NAMALWA (cell line): ENCODE measurements around the gene CXCL12.

ENCODE experiments used
- DNase-seq: peaks from one replicate; pipeline ENCODE4 v3.0.0-alpha.2; 2015; ENCODE audit warnings: low spot score

CXCL12 gene

DNA sequence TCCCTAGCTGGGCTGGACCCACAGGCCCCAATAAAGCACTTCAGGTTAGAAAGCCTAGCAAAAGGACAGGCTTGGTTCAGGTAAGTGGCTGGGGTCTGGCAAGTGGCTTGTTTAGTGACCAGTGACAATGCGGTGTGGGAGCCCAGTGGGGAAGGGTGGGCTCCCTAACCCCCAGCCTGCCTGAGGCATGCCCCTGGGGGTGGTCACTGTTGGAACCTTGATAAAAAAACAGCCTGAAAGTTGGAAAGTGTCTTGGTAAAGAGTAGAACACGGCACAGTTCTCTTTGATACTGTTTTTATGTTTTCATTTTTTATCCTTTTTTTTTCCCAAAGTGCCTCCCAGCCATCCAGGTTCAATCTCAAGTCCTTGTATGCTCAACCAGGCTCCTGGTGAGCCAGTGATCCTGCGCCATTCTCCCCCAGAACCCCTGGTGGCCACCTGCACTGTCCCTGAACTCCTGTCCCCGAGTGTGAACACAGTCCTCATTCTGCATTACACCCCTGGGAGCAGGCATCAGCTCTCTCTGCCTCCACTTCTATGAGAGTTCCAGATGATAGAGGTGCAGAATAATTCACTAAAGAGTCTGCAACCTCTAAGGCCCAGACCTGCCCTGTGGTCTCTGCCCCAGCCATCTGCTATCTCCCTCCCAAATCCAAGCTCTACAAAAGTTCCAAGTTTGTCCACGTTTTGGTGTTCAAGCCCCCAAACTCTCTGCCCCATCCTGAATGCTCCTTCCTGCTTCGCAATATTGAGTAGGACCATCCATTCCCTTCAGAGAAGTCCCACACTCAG, 15.0 kb upstream of the CXCL12 start:
- no peak for DNase-seq

DNA sequence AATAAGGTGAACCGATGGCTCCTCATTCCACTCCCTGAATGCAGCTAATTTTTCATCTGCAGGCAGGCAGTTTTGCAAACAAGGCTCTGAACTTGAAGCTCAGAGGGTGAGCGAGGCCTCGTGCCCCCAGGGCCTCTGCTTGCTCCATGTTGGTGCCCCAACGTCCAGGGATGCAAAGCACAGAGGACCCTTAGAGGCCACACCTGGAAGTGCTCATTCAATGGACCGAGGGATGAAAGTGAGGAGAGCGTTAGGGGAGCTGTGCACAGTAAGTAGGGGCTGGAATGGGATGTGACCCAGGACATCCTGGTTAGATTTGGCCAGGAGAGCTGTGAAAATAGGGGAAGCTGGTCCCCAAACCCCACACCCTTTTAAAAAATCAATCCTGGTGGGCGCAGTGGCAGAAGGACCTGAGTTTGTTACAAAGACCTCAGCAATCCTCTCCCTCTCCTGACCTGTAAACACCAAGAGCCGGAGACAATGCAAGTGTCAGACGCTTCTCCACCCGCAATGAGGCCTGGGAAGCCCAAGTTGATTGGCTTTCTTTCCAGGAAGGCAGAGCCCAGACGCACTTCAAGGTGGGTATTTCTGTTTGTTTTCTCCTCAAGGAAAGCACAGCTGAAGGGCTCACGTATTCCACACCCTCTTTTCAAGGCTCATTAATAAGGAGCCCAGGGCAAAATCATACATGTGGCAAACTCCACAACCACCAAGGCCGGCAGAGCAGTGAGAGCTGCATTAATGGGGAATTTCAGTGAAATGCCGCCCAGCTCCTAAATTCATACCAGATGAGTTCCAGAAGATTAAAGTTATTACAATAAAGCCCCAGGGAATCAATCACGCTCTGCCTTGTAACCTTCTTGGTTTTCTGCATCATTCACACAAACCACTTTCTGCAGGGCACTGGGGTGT, 14.1 kb upstream of the CXCL12 start:
- DNase-seq: no peak

DNA sequence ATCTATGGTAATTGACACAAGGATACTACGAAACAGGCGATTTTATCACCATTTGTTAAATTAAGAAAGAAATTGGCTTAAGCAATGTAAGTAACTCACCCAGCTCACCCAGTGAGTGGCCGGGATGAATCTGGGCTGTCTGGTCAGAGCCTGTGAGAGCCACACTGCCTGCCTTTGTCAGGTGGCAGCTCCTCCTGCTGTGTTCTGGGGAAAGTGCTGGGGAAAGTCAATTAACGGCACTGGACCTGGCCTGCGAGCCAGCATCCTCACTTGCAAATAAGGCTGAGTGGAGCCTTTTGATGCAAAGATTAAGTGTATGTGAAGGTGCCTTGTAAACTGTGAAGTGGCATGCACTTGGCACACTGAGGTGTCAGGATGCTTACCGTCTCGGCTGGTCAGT, 13.4 kb upstream of the CXCL12 start:
- no peak for DNase-seq

DNA sequence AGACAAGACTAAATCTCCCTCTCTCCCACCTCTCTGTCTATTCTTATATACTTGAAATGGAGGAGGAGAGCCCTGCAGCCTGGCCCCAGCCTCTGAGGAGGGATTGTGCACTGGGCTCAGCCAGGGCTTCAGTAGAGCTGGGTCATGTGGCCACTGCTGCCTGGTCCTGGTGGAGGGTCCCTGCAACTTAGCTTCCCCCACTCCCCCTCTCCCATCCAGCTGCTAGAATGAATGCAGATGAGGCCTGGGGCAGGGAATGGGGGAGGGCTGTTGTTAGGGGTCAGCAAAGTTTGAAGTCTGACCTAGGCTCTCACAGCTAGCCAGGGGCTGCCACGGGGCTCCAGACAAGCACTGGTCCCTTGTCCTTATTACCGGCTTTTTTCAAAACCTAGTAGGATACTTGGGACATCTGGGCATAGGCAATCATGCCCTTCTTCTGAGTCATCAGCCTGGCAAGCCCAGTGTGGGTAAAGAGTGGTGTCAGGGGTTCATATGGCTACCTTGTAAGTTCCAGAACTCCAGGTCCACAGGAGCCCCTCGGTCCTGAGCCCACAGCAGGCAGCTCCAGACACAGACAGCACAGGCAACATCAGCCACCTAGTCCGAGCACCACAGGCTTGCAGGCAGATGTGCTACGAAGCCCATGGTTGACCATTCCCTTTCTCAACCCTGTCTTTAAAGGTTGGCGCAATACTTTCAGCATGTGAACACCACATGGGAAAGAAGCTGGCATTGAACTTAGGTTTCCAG, 12.8 kb upstream of the CXCL12 start:
- DNase-seq: no peak

DNA sequence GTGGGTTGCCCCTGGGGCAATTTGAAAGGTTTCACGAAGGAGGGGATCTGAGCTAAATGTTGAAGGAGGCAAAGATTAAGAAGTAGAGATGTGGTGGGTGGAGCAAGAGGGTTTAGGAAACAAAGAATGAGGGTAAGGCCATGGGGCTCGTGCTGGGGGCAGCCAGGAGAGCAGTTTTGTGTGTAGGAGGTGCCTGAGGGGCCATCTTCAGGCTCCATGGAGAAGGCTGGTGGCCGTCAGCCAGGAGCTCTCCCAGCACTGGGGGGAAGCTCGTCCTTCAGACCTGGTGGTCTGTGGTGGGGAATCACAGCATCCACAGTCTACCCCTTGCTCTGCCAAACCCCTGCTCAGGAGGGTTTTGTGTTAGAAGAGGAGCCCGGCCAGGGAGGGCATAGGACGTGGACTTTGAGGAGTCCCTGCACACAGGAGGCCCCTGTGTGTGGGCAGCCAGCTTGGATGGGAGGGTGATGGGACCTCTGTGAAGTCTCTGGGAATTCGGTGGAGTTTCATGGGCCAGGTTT, 11.8 kb upstream of the CXCL12 start:
- DNase-seq: no peak

DNA sequence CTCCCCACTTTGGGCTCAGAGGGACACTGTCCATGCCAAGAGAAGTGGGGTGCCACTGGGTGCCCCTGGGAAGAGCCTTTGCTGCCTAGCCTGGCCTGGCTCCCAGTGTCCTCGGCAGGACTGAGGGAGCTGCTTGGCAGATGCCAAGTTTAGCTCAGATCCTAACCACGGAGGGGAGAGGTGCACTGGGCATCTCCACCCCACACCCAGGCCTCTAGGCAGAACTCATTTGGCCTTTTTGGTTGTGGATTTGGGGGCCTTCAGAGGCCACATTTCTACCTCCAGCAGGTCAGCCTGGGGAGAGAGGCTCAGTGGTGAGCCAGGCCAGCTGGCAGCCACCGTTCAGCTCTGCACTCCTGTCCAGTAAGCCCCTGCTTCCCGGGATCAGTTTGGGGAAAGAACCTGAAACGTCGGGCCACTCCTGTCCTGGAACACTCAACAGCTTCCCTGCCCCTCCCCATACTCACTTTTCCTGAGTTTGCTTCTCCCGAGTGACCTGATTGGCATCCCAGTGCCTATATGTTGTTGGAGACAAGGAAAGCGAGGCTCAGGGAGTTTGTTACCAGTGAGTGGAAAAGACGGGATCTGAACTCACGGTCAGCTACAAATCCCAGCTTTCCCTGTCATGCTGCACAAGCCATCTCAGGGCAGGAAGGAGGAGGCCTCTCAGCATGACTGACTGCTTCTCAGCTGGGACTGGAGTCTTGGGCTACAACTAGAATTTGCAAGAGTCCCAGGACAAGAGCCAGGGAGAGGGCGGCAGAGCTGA, 11.2 kb upstream of the CXCL12 start:
- no peak for DNase-seq

DNA sequence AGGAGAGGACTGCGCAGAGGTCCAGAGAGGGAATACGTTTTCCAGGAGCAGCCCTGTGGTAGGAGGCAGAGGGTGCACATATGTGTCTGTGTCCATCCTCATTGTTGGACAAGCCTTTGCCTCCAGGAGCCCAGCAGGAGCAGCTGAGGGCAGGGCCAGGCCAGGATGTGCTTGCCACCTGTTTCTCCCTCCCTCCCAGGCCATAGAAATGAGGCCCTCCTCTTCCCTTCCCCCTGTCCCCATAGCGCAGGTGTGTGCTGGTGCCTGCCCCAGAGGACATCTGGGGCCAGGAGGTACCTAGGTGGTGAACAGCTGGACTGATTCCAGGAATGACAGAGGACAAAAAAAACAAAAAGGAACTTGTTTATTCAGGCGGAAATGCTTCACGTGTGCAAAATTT, 10.5 kb upstream of the CXCL12 start:
- DNase-seq: no peak

DNA sequence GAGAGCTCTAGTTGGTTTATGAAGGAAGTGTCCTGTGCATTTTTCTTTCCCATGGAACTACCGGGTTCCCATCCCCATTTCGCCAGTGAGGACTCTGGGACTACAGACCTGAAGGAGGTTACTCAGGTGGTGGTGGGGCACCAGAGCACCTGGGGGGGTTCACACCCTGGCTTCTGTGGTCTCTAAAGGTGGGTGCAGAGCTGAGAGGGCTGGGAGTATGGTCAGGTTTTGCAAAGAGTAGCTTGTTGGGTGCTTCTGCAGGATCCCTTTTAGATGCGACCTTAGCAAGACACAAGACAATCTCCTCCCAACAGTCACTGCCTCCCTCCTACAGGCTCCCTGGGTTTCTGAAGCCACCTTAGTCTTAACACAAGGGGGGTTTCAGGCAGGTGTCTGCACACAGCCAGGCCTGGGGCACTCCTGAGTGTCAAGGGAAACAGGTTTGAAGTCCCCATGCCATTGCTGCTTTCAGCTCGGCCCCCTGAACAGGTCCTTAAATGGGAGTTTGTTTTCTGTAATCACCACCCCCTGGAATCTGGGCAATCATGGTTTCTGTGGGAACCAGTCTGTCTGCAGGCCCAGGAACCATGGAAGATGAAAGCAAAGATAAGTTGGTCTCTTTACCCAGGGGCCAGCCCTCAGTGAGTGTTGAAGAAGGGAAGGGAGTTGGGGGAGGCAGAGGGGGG, 9.9 kb upstream of the CXCL12 start:
- DNase-seq: no peak

DNA sequence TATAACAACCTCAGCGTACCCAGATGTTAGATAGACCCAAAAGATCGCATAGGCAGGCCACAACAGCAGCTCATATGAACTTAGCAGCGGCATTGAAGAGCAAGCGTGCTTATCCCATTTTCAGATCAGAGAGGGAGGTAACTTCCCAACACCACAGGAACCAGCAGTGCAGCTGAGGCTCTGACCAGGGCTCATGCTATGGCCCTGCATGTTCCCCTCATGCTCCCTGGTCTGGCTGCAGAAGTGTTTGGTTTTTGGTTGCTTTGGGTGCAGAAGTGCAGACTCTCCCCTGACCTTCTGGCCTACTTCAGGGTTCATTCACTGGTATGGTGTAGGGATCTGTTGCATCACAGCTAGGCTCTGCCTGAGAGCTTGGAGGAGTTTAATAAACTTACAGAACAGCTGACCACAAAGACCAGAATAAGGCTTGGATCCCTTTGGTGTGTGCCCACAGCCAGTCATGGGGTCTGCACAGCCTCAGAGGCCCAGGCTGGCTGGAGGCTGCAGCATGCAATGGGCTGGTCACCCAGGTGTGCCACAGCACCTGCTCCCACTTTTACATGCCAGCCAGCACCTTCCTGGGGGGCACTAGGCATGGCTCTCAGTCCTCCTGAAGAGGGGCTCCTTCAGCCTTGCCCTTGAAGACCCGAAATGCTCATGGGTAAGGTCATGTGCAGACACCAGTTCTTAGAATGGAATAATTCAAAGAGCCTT, 9.1 kb upstream of the CXCL12 start:
- no peak for DNase-seq

DNA sequence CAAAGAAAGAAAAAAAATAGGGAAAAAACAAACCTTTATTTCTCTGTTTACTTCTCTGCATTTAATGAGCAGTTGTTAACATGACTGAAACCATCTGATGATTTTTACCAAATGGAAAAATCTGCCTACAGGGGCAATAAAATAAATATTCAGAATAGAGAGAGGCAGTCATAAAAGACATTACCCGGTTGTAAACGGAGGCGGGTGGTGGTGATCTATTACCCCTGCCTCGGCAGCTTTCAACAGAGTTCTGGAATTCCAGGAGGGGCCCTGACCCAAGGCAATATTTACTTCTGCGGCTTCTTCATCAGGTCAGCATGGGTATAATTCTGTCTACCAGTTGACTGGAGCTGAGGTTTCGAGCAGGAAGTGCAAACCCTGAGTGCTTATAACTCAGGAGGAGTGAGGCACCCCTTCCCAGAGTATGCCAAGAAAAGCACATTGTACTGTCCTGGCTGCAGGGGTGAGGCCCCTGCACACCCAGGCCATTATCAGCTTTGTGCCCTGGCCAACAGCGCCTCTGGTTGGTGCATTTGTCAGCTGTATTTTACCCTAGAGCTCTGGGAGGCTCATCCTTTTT, 8.2 kb upstream of the CXCL12 start:
- DNase-seq: no peak

DNA sequence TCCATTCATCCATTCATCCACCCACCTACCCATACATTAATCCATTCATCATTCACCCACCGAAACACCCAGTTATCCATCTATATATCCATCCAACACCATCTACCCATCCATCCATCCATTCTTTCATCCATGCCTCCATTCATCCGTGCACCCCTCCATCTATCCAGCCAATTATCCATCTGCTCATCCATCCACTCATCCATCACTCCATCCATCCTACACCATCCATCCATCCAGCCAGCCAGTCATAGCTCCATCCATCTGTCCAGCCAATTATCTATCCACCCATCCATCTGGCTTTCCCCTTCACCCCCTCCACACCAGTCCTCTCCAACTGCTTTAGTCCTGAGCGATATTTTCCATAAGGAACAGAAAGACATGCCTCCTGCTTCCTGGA, 7.5 kb upstream of the CXCL12 start:
- no peak for DNase-seq

DNA sequence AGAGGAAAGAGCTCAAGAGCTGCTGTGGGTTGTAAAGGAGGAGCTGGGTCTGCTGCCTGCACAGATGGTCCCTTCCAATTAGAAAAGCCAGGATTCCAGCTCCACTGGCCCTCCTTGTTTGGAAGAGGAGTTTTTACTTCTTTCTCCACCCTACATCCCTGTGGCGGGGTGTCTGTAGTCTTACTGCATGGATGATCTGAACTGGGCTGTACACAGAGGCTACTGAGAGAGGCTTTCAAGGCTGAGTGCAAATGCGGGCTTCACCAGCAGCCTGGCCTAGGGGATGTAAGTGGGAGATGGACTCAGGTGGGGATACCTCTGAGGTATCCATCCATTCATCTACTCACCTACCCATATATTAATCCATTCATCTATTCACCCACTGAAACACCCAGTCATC, 7.1 kb upstream of the CXCL12 start:
- no peak for DNase-seq

DNA sequence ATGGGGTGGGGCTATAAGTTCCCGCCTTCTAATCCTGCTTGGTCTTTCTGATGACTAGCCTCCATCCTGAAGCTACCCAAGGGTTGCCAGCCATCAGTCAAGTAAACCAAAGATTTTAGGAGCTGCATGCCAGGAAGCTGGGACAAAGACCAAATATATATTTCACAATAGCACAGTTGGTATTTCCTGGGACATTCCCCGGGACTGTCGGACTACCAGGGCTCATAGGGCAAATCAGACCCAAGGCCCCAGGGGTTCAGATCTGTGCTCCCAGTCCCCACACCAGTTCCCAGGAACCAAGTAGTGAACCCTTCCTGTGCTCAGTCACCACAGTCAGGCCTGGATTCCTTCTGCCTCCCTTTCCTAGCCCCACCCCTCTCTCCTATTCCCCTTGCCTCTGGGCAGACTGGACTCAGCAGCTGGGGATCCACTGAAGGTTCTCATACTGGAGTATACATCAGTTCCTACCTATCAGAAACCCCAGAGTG, 5.7 kb upstream of the CXCL12 start:
- no peak for DNase-seq

DNA sequence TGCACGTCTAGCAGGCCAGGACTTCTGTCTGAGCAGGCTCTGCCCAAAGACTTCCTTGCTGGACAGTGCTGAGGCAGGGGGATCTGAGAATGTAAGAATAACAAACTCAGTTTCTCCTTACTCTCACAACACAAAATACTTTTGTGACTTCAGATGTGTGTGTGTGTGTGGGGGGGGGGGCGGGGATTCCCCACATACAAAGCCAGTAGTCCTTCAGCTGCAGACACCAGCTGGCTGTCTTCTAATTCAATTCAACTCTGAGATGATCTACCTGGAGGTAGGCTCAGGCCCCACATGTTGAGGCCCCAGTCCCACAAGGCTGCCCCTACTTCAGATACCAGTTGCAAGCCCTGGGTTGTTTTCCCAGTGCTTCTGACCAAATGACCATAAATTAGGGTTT, 4.7 kb upstream of the CXCL12 start:
- no peak for DNase-seq

DNA sequence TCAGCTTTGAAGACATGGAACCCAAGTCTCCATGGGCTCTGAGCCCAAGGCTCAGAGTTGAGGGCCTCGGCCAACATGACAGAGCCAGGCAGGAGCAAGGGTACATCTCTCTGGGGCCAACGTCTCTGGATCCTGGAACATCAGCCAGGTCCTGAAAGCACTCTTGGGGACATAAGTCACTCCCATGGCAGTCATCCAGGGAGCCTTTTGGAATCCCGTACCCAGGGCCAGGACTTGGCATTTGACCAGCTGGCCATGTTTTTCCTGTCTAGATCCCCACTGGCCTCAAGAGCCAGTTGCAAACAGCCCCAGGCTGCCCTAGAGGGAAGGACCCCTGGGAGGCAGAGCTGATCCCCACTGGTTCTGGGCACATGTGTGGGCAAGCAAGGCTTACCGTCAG, 4.3 kb upstream of the CXCL12 start:
- DNase-seq: no peak

DNA sequence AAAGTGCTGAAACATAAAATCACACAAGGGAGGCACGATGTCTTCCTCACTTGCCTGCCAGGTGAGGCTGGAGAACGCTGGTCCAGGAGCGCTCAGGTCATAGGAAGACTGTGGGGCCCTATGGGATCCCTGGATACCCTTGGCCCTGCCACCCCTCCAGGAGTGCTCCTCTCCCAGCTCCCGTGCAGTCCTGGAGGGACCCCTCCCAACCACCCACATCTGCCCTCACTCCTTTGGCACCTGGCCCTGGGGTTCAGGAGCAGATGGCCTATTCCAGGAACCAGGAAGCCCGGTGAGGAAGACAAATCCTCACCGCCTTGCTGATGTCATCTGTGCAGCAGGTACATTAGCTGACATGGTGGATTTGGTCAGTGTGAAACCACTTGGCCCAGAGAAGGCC, 3.7 kb upstream of the CXCL12 start:
- DNase-seq: no peak

DNA sequence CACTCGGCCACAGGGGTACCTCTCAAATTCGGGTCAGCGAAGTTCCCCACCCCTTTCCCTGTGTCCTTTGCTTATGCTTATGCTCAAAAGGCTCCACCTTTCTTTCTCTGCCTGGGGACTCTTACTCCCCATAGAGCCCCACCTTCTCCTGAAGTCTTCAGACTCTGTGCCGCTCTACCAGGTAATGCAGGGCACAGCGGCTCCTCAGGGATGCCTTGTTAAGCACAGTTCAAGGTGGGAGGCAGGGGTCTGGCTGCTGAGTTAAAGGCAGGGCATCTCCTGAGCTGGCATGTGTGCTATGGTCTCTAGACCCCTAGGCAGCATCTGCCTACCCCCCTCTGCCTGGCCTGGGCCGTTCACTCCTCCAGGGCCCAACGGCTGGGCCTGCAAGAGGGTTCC, 3.0 kb upstream of the CXCL12 start:
- no peak for DNase-seq

DNA sequence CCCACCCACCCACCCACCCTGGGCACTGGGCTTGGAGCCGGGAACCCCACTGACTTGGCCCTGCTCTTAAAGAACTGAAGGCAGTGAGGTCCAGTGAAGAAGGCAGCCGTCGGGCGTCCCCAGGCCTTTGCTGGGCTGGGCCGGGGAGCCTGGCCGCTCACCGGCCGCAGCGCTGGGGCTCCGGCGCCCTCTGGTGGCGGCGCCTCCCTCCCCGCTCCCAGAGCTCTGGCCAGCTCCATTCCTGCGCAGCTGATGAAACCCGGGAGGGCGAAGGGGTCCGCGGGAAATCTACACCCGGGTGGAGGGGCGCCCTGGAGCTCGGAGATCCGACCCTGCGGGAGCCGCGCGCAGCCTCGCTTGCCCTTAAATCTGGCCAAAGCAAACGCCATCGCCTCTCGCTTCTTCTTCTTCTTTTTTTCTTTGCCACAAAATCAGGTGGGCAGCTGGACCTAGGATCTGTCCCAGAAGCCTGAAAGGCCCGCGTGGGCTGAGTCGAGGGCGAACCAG, 1.7 kb upstream of the CXCL12 start:
- peak; percentile 41 for DNase-seq

DNA sequence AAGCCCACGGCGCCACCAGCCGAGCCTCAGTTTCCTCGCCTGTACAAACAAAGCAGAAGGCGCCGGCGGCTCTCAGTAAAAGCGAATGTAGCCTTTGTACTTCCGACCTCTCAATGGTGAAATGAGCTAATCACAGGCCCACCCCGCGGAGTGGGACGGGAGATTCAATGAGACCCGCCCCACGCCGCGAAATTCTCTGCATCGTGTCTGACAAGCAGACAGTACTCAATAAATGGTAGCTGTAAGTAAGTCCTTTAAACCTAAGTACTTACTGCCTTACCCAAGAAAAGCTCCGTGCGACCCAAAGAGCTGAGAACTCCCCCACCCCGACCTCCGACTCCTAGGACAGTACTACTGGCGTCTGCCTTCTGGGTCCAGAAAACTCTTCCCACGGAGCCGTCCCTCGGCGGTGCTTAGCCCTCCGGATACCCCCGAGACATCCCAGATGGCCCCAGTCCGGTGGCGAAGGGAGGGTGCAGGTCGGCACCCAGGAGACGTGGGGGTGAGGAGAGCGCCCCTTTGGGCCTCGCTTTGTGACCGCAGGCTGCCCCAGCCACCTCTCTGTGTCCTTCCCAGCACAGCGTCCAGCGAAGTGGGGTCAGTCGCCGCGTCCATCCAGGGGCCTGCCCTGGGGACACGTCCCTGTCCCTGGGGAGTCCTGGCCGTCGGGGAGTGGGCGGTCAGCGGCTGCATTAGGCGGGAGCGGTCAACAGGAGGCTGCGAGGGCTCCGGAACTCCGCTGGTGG, 972 bp upstream of the CXCL12 start:
- no peak for DNase-seq
